HepG2 (cell line): ENCODE measurements around the gene NRL. TPM values are rescaled to one million over a fixed set of nuclear protein-coding genes. Genes with fewer than 3 reads are reported as not detected.

Experiments used
- BRD4 ChIP-seq: sonication (generic); formaldehyde crosslinking; IDR thresholded peaks from 2 replicates; pipeline ENCODE4 v1.4.0; 2020; ENCODE audit warnings: missing genetic modification reagents
- CENPX ChIP-seq: sonication (generic); formaldehyde crosslinking; IDR thresholded peaks from 2 replicates; pipeline ENCODE4 v1.9.0; 2021; ENCODE audit warnings: mild to moderate bottlenecking, missing genetic modification reagents, moderate library complexity
- HNRNPK ChIP-seq: fragments of 200-400 bp; formaldehyde crosslinking; IDR thresholded peaks from 2 replicates; pipeline ENCODE4 v1.6.1; 2018; ENCODE audit warnings: low read length, low read depth, moderate library complexity, mild to moderate bottlenecking; ENCODE audit not compliant: poor library complexity, severe bottlenecking
- MAX ChIP-seq: IDR thresholded peaks from 2 replicates; pipeline ENCODE4 v1.6.1; 2012; ENCODE audit warnings: inconsistent platforms
- NFAT5 ChIP-seq: sonication (generic); formaldehyde crosslinking; IDR thresholded peaks from 2 replicates; pipeline ENCODE4 v1.4.0; 2020; ENCODE audit warnings: missing genetic modification reagents
- NFE2L1 ChIP-seq: sonication (generic); formaldehyde crosslinking; IDR thresholded peaks from 2 replicates; pipeline ENCODE4 v1.4.0; 2020; ENCODE audit warnings: missing genetic modification reagents, mild to moderate bottlenecking, borderline replicate concordance
- PHF20 ChIP-seq: sonication (generic); formaldehyde crosslinking; IDR thresholded peaks from 2 replicates; pipeline ENCODE4 v1.5.0; 2020; ENCODE audit warnings: mild to moderate bottlenecking, missing genetic modification reagents
- SAP130 ChIP-seq: IDR thresholded peaks from 2 replicates; pipeline ENCODE4 v1.6.1; 2016; ENCODE audit warnings: low read depth
- SMAD1 ChIP-seq: sonication (generic); formaldehyde crosslinking; IDR thresholded peaks from 2 replicates; pipeline ENCODE4 v1.4.0; 2020; ENCODE audit warnings: missing genetic modification reagents, low read depth, mild to moderate bottlenecking, borderline replicate concordance
- TMF1 ChIP-seq: sonication (generic); formaldehyde crosslinking; IDR thresholded peaks from 2 replicates; pipeline ENCODE4 v1.8.1; 2022; ENCODE audit warnings: low read depth, missing genetic modification reagents
- ZBTB38 ChIP-seq: sonication (generic); formaldehyde crosslinking; IDR thresholded peaks from 2 replicates; pipeline ENCODE4 v1.5.1; 2020; ENCODE audit warnings: mild to moderate bottlenecking, missing genetic modification reagents
- ZHX2 ChIP-seq, 2 experiments: sonication (generic) in 1 of 2; formaldehyde crosslinking in 1 of 2; IDR thresholded peaks; 2 replicates each; pipeline versions ENCODE4 v1.6.1 to v1.9.0; 2014 to 2022; ENCODE audit warnings: antibody characterized with exemption in 1 of 2, borderline replicate concordance in 1 of 2, inconsistent platforms in 1 of 2, low read depth in 1 of 2, missing genetic modification reagents in 1 of 2
- ZNF576 ChIP-seq: sonication (generic); formaldehyde crosslinking; IDR thresholded peaks from 2 replicates; pipeline ENCODE4 v1.4.0; 2020; ENCODE audit warnings: mild to moderate bottlenecking, missing genetic modification reagents
- ZNF782 ChIP-seq: sonication (generic); formaldehyde crosslinking; IDR thresholded peaks from 2 replicates; pipeline ENCODE4 v1.4.0; 2020; ENCODE audit warnings: missing genetic modification reagents, mild to moderate bottlenecking, borderline replicate concordance
- polyA plus RNA-seq, 8 experiments: library from polyadenylated mRNA; depleted of rRNA in 3 of 8; stranded (reverse) in 7 of 8; unstranded in 1 of 8; fragments of >200 nt; fragmentation: Illumina TruSeq in 4 of 8; extraction: Trizol in 4 of 8; gene quantifications; 2 replicates each; pipeline versions ENCODE4 v1.2.1 to v1.2.3, GENCODE V29; 2011 to 2016; ENCODE audit warnings: low read depth in 4 of 8, missing spikeins in 1 of 8, mixed read lengths in 1 of 8; ENCODE audit not compliant: insufficient read depth in 1 of 8
- total RNA-seq, 5 experiments: library from RNA; depleted of rRNA; stranded (reverse); fragments of >200 nt; fragmentation: Illumina TruSeq; extraction: Trizol; gene quantifications; 2 replicates each; pipeline ENCODE4 v1.2.3, GENCODE V29; 2016; ENCODE audit warnings: low read depth in 1 of 5

Gene NRL
- total and polyA plus RNA-seq, 2 of the 13 experiments (the other 11 are each of a cell fraction or from before 2014, with no cell fraction given): 2.5 to 4.7 TPM

- peak; percentile 16; the same call in 1 of the 2 replicates for TF ChIP-seq NFAT5 (CRISPR knock-in tag)
- TF ChIP-seq BRD4 (CRISPR knock-in tag): no peak; the same call in 1 of the 2 replicates
- 0 out of 2 replicates have a peak, but pooled peaks have one; percentile 12 for TF ChIP-seq PHF20 (CRISPR knock-in tag)
- no peak for TF ChIP-seq SMAD1 (CRISPR knock-in tag)
- peak; percentile 57 for TF ChIP-seq SAP130 (CRISPR knock-in tag)
- no peak; the same call in 1 of the 2 replicates for TF ChIP-seq ZNF576 (CRISPR knock-in tag)
- TF ChIP-seq NFE2L1 (CRISPR knock-in tag): no peak
- TF ChIP-seq ZBTB38: peak; percentile 79
- peak; percentile 69 for TF ChIP-seq HNRNPK
- no peak for TF ChIP-seq ZHX2 (IDR thresholded peaks at IDR 0.05; ENCODE audit: low read depth)
- peak; percentile 60; the same call in 1 of the 2 replicates for TF ChIP-seq ZHX2 (CRISPR knock-in tag; IDR thresholded peaks at IDR 0.05; ENCODE audit: borderline replicate concordance)
- peak; percentile 79; the same call in 1 of the 2 replicates for TF ChIP-seq TMF1 (CRISPR knock-in tag)
- no peak for TF ChIP-seq ZNF782 (CRISPR knock-in tag)
- TF ChIP-seq CENPX (CRISPR knock-in tag): no peak
- peak; percentile 77 for TF ChIP-seq MAX
These were observed 33.6 kb downstream of the NRL start (continued) for GRCh38 chr14:24080888-24081738.
